Astrocyte (in vitro differentiated cells and primary cell): ENCODE measurements around the gene MAML2.

Source experiments
- CTCF ChIP-seq: IDR thresholded peaks from 2 replicates; pipeline ENCODE4 v1.5.1; 2011; ENCODE audit warnings: low read depth, mild to moderate bottlenecking, inconsistent platforms, low read length, moderate library complexity; ENCODE audit not compliant: insufficient read depth
- EZH2 ChIP-seq: IDR thresholded peaks from 2 replicates; pipeline ENCODE4 v1.6.1; 2012; ENCODE audit warnings: mild to moderate bottlenecking, low read length, inconsistent platforms; ENCODE audit not compliant: insufficient read depth

- no peak for TF ChIP-seq CTCF
- no peak for TF ChIP-seq EZH2
Measured at GRCh38 chr11:96173906-96174305, 169.1 kb downstream of the MAML2 start.
